ENCODE results near the gene CYFIP2. TPM values are rescaled to one million over a fixed set of nuclear protein-coding genes. Genes with fewer than 3 reads are reported as not detected.

Gene CYFIP2
- total RNA-seq, 1 experiment from 2014 or later = 57.2 TPM

- DNase-seq (ENCODE audit: low read depth) = no peak
Measured at GRCh38 chr5:157285310-157286035, 19.6 kb downstream of the CYFIP2 start.

- no peak for DNase-seq (ENCODE audit: low read depth)
Measured at GRCh38 chr5:157286761-157287211, 20.9 kb downstream of the CYFIP2 start.

GRCh38 chr5:157288405-157289163 is 22.7 kb downstream of the CYFIP2 start:
- DNase-seq (ENCODE audit: low read depth) = no peak

GRCh38 chr5:157289164-157289819 is 23.4 kb downstream of the CYFIP2 start:
- no peak for DNase-seq (ENCODE audit: low read depth)

DNA sequence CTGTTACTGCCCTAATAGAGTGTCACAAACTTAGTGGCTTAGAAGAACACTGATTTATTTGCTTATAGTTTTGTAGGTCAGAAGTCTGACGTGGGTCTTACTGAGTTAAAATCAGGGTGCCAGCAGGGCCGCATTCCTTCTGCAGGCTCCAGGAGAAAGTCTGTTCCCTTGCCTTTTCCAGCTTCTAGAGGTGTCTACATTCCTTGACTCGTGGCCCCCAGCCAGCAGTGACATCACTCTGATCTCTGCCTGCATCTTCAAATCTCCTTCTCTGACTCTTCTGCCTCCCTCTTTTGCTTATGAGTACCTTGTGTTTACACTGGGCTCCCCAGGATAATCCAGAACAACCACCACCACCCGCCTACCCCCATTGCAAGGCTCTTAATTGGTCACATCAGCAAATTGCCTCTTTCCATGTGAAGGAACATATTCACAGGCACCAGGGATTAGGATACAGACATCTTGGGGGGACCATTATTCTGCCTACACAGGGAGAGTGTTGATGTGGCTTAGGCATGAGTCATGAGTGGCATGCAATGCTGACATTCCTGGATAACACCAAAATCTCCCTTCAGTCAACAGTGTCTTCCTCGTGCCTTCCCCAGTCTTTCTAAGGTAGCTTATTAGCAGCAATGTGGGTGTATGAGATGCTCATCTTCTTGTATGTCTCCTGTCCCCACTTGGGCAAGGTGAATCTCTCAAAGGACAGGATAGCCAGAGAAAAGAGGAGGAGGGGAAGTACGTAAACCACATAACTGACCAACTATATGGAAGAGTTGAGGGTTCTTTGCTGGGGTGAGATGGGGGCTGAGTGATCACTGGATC is 24.4 kb downstream of the CYFIP2 start:
- DNase-seq (ENCODE audit: low read depth) = peak; percentile 65

DNA sequence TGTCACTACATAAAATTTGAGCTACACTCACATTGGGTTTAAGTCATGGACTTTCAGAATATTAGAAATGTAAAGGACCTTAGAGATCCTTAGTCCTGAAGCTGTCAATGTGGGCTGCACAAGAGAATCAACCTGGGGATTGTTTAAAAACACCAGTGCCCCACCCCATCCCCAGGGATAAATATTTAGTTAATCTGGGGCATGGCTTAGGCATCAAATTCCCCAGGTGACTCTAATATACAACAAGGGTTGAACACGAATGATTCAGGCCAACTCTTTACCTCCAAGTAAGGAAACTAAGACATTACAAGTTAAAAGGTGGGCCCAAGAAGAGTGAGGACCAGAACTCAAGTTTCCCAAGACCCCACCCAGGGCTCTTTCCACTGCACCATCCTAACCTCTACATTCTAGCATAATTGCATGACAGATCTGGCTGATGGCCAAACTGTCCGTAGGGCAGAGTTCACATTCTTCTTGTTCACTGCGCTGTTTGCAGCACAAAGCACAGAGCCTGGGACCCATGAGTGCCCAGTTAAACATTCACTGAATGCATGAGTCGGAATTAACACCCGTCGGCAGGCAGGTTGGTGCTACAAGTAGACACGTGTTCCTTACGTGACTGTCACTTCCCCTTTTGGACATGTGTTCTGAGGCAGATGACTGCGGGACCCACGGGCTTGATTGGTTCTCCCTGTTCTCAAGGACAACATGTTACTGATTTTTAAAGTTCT is 25.2 kb downstream of the CYFIP2 start:
- DNase-seq (ENCODE audit: low read depth) = no peak

- DNase-seq (ENCODE audit: low read depth) = no peak
Measured at GRCh38 chr5:157292599-157292998, 26.7 kb downstream of the CYFIP2 start.

DNA sequence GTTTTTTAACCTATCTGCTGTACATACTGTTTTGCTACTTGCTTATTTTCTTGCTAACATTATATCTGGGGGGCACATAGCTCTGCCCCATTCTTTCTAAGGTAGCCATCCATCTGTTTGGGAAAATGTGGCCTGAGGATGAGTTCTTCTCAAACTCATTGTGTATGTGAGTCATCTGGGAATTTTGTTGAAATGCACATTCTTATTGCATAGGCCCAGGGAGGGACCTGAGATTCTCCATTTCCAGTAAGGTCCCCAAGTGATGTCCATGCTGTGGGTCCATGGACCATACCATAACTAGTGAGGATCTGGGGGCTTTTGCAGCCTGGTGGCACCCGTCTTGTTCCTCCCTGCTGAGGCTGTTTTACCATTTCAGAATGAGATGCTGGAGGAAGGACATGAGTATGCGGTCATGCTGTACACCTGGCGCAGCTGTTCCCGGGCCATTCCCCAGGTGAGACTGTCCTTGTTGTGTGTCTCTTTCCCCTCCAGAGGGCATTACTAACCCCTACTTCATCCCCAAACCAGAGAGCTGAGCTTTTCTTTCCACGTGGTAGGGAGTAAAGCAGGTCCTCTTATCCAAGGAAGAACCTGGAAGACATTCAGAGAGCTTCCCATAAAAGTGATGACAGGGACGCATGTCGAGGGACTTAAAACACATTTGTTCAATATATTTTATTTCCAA is 28.6 kb downstream of the CYFIP2 start:
- no peak for DNase-seq (ENCODE audit: low read depth)

DNA sequence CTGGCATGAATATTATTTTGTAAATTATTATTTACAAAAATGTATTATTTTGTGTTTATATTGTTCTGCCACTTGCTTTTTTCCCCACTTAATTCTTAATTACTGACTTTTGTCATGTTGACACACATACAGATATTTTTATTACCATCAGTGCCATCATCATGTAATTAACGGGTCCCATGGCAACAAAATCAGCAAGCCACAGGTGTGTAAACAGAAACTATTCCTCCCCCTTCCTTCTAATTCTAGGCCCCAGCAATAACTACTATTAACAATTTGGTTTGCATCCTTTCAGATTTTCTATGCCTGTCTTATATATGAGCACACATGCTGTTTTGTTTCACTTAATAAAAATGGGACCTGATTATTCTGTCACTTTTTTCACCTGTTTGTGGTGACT is 29.3 kb downstream of the CYFIP2 start:
- no peak for DNase-seq (ENCODE audit: low read depth)

DNA sequence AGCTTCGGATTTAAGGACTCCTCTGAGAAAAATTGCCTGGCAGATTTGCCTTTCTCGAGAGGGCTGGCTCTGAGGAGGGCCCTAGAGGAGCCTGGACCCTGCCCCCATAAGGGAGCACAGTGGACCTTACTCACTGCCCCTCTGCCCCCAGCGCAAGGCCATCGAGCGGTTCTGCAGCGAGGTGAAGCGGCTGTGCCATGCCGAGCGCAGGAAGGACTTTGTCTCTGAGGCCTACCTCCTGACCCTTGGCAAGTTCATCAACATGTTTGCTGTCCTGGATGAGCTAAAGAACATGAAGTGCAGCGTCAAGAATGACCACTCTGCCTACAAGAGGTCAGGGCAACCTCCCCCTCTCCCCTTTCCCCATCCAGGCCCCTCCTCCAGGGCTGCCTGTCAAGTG is 34.6 kb downstream of the CYFIP2 start:
- DNase-seq (ENCODE audit: low read depth) = no peak

GRCh38 chr5:157301066-157301465 is 35.1 kb downstream of the CYFIP2 start:
- no peak for DNase-seq (ENCODE audit: low read depth)

DNA sequence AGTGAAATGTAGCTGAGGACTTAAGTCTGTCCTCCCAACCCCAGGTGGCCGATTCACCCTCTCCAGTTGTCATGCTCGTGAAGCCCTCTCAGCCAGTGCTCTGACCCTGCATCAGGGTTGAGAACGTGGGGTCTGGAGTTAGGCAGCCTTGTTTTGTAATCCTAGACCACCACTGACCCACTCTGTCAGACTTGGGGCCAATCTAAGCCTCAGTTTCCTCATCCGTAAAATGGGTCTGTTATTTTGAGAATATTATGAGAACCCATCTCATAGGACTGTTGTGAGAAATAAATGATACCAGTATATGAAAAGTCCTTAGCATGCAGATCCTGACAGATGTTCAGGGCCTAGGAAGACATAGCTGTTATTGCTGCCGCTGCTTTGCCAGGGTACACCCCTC is 37.1 kb downstream of the CYFIP2 start:
- DNase-seq (ENCODE audit: low read depth) = no peak

- DNase-seq (ENCODE audit: low read depth) = no peak
Measured at GRCh38 chr5:157303667-157304327, 37.9 kb downstream of the CYFIP2 start.

- no peak for DNase-seq (ENCODE audit: low read depth)
Measured at GRCh38 chr5:157306081-157306480, 40.2 kb downstream of the CYFIP2 start.

GRCh38 chr5:157306692-157307471 is 41.0 kb downstream of the CYFIP2 start:
- no peak for DNase-seq (ENCODE audit: low read depth)

DNA sequence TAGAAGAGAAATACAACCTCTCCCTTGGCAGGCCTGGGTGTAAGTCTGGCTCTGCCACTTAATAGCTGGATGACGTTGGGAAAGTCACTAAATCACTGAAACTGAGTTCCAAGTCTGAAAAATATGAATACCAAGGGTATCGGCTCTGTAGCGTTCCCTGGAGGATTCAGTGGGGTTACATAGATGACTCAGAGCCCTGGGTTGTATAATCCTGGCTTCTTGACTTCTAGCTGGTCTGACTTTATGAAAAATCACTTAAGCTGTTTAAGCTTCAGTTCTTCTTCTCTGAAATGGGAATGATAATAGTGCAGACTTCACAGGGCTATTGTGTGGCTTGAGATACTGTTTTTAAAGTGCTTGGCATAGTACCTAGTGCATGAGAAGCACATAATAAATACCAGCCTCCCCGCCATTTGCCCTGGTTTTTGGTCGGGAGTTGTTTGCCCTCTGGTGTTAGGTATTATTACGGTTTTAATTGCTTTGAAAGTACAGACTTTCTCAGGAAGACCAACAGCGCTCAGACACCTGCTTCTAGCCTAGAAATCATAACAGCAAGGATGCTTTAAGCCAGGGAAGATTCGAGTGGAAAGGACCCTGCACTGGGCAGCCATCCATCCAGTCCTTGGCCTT is 43.0 kb downstream of the CYFIP2 start:
- no peak for DNase-seq (ENCODE audit: low read depth)

DNA sequence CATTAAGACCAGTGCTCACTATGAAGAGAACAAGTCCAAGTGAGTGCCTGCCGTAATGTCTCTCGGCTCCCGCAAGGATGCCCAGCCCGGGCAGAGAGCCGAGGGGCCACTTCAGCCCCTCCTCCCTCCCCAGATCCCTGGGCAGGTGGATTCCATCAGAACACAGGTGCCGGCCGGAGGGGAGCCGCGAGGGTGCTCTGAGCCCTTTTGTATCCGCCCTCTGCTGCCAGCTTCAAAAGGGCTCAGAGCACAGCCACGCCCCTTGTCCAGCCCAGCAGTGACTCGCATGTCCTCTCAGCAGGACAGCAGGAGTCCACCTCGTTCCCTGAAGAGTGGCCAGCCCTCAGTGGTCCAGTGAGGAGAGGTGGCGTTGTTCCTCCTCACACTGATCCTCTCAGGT is 43.9 kb downstream of the CYFIP2 start:
- no peak for DNase-seq (ENCODE audit: low read depth)

- no peak for DNase-seq (ENCODE audit: low read depth)
Measured at GRCh38 chr5:157311595-157311994, 45.7 kb downstream of the CYFIP2 start.

Measured in HT1080 (cell line).